Measurements from ENCODE around the gene MYO18B.

Gene MYO18B

DNA sequence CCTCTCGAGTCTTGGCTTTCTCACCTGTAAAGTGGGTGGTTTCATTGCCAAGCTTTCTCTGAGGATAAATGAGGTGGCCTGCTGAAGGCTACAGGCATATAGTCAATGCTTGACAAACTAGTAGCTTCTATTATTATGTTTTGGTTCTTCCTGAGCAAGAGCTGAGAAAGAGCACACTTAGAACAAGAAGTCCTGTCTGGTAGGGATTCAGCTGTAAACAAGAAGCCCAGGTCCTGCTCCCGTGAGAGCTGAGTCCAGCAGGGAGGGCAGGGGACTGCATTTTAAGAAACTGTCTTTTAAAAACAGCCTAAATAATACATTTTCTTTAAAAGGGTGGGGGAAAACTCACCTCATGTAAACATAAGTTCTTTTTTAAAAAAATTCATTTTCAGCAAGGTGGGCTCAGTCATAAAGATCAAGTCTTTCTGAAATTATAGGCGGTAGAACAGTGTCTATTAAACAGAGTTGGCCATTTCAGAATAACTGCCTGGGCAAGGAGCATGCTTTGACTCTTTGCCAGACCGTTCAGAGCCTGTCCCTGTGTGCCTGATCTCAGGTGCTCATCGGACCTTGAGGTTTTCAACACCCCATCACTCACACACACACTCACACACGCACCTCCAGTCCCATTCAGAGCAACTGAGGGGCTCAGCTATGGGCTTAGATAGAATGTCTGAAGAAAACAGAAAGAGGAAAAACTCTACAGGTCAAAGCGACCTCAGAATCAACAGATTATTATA, 29.2 kb upstream of the MYO18B start:
- no peak for DNase-seq

DNA sequence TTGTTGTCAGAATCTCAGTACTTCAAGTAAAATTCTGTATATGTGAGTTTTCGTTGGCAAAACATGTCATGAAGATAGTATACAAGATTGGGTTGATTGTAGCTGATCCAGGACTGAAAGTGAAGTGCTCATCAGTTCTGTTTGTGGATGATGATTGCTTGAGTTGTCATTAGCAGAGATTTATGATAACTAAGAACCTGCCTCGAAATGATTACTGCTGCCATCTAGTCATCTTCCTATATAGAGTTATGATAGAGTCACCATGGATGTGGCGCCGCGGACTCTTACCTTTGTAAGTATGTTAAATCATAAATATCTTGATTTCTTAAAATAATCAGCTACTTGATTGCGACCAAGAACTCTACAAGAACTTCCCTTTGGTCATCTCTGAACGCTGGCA, 27.9 kb upstream of the MYO18B start:
- DNase-seq: no peak

DNA sequence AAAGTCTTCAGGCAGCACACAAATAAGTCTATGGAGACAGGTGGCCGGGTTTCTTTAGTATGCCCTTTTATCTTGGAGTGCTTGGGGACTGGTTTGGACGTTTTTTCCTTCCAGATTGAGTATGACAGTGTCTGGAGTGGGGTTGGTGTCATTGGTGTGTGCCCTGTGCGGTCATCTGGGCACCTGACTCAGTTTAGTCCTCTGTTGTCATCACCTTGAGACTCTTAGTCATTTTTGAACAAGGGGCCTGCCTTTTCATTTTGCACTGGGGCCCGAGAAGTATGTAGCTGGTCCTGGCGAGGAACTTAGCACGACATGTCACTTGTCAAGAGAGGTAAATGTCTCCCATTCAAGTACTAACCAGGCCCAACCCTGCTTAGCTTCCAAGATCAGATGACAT, 27.2 kb upstream of the MYO18B start:
- DNase-seq: no peak

DNA sequence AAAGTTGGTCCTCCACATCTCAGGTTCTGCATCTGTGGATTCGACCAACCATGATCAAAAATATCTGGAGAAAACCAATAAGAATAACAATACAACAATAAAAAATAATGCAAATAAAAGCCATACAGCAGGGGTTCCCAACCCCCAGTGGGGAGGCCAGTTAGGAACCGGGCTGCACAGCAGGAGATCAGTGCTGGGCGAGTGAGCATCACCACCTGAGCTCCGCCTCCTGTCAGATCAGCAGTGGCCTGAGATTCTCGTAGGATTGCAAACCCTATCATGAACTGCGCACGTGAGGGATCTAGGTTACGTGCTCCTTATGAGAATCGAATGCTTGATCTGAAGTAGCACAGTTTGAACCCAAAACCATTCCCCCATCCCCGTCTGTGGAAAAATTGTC, 25.4 kb upstream of the MYO18B start:
- DNase-seq: no peak

DNA sequence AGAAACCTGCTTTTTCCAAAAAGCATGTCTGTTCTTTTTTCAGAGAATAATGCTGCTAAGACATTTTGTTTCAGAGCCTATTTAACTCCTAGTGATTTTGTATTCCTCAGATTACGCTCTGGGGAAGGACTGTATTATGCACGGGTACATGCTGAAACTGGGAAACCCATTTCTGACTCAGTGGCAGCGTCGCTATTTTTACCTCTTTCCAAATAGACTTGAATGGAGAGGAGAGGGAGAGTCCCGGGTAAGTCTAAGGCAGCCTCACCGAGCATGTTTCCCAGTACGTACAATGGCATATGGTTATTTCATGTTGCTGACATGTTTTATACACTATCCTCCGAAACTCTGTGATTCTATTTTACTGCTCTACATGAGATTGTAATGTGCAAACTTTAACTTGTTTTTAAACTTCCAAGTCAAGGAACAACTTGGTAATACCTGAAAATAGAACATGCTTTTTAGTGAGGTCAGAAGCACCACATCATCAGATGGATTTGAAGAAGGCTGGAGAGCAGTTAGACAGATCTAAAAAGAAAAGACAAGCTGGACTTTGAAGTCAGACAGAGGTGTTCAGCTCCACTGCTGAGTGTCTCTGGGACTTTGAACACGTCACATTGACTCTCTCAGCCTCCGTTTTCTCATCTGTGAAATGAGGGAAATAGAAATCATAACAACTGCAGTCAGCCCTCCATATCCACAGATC, 23.7 kb upstream of the MYO18B start:
- DNase-seq: no peak

DNA sequence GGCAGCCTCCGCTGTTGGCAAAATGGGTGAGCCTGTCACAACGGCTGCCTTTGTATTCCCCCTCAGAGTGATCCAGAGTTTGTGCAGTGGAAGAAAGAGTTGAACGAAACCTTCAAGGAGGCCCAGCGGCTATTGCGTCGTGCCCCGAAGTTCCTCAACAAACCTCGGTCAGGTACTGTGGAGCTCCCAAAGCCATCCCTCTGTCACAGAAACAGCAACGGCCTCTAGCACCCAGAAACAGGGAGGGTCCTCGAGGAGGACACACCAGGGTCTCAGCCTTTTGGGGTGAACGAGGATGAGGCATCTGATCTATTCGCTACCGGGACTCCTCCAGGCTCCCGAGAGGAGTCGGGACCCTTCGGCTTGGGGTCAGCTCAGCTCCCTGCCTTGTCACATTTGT, 19.8 kb upstream of the MYO18B start:
- no peak for DNase-seq

DNA sequence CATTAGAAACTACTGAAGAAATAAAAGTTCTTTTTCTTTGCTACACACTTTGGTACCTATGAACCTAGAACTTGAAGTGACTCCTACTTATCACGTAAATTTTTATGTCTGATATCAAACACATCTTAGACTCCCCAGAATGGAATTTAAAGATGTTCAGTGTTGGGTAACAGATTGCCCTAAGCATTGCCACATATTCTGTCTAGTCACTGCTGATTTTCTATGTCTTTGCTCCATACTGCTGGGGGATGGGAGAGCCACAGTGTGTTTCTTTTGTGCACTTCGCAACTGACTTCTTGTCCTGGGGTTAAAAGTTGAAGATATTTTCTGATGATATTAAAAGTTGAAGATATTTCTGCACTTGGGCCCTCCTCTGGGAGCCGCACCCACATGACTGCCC, 19.4 kb upstream of the MYO18B start:
- no peak for DNase-seq

DNA sequence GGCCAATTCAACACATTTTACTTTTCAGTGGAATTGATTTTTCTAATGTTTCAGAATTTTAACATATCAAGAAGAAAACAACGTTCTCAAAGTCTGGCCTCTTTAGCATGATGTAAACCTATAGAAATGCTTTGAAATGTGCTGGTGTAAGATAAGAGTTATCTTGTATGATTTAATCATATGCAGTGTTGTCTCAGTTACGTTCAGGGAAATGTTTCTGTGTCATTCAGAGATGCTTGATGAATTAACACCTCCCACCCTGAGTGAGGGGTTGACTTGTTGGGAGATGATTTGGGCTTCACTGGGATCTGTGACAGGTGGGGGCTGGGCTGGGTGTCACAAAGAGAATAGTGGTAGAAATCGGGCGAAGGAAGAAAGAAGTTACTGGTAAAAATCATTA, 15.7 kb upstream of the MYO18B start:
- no peak for DNase-seq

DNA sequence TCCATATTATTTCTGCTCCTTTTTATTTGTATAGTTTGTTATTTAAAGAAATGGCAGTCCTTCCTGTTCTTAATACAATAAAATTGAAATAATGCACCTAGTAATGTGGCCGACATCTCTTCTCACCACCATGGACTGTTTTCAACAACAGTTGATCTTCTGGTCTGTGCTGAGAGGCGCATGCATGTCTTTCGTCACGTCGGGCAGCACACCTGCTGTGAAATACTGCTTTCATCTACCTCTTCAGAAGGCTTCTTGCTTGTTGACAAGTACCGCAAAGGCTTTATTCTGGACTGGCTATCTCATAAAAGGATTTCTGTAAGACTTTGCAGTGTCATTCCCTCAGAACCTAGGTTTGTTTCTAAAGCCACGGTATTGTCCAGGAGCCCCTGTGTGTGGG, 13.9 kb upstream of the MYO18B start:
- DNase-seq: no peak

DNA sequence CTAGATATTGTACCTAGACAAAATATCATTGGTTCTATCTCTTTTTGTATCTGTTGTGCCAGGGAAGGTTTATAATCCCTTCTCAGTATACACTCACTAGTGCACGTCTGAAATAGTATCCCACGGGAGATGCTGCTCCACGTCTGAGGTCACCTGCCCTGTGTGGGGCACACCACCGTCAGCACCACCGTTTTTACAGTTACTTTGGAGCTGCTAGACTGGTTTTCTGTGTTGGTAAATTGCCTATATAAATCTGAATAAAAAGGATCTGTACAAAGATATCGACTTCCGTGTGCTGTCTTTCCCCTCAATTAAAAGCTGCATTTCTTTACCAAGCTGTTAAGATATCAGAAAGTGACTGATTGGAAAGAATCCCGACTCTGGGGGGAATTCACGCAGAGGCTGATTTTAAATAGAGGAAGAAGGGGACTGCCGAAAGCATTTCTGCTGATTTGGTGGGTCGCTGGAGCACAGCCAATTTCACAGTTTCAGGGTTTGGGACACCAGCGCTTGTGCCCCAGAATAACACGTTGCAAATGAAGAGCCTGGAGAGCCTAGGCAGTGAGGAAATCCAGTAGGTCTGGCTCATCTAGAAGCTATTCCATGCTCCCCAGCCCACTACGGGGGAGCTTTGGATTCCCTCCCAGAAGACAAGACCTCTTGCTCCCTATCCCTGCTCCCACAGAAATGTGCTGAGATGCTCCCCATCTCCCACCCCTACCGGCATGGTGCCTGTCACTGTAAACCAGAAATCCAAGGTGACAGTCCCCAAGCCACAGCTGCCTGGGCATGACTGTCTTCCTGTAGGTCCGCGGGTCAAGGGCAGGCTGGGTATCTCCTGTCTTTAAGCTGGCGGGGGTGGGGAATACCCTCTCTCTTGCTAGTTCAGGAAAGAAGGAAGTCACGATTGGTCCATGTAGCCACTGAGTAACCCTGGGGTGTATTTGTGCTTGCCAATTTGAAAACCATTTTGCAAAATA, 12.7 kb upstream of the MYO18B start:
- no peak for DNase-seq

DNA sequence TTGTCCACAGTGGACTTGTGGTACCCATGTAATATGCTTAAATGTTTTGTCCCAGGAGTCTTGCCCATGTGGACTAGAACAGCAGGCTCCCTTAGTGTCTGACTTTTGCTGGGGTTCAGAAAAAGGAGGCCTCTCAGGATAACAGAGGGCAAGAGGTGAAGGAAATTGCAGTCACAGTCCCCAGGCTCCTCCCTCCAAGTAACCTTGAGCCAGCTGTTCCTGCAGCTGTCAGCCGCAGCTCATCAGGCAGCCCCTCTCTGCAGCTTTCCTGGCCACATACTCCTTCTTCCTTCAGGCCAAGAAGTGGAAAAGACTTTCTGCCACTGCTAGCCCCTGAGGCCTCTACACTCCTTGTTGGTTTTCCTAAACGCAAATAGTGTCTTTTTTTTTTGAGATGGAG, 6.3 kb upstream of the MYO18B start:
- DNase-seq: no peak

DNA sequence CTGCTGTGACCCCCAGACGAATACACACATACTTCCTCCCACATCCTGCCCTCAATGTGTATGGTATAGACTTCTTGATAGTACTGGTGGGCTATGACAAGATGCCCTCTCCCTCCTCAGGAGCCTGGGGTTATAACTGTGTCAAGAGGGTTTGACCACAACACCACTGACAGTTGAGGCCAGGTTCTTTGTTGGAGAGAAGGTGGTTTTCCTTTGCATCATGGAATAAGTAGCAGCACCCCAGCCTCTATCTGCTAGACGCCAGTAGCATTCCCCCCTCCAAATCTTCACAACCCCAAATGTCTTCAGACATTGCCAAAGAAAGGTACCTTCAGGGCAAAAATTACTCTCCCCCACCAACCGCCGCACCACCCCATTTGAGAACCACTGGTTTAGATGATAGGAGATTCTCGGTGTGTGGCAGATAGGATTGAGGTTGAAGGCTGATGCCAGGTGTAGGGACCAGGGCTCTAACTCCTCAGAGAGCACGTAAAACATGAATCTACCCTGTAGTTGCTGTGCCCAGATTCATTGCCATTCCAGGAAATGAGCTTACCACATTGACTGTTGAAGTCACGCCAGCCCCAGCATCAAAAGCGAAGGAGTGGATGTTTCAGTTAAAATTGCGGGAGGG, 5.5 kb upstream of the MYO18B start:
- DNase-seq: no peak

DNA sequence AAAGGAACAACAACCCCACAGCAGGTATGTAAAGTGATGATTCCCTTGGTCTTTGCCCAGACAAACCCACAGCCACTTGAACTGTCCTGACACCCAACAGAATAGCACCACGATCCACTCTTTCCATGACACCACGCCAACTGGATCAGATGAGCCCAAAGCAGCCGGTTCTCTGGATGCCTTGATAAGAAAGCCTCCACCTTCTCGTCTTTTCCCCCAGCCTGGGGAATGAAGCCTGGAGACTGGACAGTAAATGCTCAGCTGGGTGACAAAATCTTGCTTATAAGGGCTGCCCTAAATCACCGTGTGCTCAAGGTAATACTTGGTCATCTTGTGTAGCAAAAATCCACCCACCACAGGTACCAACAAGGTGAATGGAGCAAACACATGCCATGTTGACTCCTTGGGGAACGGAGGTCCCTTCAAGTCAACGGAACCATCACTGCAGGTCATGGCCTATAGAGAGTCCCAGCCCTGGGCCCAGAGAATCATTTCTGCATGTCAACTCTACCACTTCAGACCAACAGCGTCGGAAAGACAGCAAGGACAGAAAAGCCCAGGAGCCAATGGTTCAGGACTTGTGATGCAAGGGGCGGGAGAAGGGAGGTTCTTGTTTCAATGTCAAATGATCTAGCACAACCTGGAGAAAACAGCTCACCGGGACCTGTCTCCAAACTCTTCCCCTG, 2.2 kb upstream of the MYO18B start:
- DNase-seq: no peak

DNA sequence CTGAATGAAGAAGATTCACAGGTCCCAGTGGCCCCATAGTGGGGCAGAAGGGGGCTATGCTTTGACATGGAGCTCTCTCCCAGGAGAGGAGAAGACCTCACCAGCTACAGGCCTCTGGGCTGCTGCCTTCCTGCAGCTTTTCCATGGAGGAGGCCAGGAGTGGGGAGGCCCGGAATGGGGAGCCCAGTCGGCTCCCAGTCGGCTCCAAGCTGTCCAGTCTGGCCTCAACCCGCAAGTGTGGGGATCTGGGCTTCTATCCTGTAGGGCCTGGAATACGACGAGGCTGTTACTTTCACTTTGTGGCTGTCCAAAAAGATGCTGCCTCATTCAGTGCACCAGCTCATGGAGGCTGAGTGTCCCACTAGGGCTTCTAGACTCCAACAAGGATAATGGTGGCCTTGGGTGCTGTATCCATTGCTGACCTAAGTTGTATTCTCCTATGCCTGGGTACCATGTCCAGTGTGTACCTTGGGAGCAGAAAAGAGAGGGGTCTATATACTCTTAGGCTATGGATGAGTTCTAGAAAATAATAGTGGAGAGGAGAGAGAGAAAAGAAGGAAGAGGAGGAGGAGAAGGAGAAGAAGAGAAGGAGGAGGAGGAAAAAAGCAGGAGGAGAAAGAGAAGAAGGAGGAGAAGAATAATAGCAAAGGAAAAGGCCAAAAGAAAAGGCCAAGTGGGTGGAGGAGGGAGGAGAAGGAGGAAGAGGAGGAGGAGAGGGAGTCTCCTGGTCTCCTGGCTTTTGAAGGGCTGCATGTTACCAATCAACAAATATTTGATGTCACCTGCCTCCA, 1.1 kb downstream of the MYO18B start:
- no peak for DNase-seq

DNA sequence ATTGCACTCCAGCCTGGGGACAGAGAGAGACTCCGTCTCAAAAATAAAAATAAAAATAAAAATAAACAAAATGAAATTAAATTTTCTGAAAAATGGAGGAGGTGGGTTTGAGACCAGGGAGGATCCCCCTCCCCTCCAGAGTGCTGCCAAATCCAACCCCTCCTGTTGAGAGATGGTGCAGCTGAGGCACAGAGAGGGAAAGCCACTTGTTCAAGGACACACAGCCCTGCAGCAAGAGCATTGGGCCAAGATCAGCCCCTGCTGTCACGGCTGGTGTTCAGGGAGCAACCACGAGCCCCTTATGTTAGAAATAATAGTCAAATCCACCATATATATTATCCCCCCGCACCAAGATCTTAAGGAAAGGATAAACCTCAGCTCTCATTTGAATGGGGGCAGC, 2.7 kb downstream of the MYO18B start:
- no peak for DNase-seq

DNA sequence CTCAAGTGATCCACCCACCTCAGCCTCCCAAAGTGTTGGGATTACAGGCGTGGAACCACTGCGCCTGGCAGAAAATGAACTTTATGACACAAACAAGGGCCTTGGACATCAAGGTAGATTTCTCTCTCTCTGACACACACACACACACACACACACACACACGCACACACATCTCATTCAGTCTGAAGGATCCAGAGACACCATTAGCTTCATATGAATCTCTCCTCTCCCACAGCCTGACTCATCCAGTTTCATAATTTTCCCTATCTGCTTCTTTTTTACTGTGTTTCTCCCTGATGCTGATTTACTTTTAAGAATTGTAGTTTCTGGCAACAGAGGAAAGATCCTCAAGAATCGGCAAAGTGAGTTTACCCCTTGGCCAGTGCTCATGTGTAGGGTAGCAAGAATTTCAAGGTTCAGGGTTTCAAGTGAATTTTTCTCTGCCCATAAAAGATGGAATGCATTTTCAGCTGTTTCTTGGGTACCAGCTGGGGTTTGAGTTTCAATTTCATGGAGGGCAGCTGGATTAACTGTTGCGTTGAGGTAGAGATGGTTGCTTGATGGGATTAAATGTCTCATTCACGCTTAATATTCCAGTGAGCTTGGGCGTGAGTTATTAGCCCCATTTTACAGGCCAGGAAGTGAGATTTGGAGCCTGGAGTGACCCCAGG, 3.5 kb downstream of the MYO18B start:
- no peak for DNase-seq

DNA sequence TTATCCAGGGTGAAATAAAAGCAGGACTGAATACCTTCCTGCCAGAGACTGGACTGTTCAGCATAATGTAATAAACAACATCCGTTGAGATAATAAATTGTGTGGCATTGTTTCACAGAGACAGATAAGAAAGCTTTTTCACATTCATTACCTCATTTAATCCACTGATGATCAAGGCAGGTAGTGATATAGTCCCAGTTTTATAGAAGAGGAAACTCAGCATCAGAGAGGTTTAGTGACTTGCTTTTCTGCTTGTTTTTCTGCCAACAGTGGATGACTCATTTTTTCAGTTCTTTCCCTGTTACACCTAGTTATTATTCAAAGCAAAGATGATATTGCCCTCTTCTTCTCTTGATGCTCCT, 4.0 kb downstream of the MYO18B start:
- no peak for DNase-seq

DNA sequence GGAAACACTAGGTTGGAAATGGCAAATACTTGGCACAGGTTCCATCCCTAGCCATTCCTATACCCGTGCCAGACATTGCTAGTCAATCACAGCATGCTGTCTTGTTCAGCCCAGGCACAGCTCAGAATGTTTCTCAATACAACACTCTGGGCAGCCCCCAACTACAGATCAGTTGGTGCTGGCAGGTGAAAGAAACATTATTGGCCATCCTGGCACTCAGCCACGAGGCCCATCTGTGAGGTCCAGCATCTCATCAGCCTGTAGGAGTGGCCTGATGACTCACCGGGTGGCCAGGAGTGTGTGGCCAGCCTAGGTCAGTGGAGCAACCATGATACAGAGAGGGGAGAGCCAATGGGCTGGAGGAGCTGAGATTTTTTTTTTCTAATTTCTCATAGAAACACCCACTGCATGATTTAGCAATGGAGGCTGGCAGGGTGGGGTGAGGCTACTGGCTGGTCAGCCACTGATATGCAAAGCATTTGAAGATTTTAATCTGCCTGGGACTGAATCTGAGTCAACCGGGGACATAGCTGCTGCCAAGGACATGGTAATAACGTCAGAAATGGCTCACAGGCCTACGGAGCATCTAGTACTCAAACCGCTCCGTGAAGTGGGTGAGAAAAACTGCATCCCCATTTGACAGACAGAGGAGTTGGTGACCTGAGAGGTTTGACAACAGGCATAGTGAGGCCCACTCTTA, 5.4 kb downstream of the MYO18B start:
- DNase-seq: no peak

DNA sequence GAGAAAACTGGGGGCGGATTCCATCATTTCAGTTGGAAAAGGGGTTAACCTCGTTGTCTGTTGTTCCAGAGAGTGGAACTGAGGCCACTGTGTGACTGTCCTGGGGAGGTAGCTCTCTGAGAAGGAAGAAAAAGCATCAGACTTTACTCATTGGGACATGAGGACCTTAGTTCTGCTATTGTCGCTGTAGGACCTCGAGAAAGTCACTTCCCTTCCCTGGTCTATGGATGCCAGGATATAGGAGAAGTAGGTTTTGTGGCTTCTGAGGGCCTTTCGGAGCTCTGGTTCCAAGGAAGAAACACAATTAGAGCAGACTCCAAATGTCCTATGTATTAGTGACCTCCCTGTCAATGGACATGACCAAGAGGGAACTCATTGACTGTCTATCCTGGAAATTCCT, 6.2 kb downstream of the MYO18B start:
- DNase-seq: no peak

DNA sequence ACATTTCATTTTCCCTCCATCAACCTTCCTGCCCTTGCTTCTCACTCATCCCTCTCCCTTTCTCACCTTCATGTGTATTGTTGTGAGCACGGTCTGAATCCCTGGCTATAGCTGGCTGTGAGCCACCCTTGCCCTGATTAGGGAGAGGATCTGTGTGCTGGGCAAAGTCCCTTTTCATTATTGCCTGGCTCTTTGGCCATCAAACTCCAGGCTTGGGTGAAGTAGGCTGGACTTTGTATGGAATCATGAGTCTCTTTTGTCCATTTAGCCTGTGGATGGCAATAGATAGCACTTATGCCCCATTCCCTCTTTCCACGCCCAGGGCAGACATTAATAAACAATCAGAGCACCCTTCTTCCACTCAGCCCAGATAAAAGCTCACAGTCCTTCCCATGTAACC, 6.7 kb downstream of the MYO18B start:
- no peak for DNase-seq
